ENCODE results near the gene GMCL1.

DNA sequence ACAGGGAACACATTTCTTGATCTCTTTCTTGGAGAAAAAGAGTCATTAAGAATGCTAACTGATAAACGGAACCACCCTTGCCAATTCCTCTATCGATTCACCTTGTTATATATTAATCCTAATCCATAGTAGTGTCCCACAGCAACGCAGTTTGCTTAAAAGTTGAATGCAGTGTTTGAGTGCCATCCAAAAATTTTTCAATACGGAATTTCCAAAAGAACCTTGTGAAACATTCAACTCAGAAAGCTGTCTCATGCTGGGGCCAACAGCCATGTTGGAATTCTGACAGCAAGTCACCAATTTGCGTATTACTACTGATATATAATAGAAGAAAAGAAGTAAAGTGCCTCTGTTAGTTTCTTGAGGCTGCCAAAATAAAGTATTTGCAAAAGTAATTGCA is 45.2 kb upstream of the GMCL1 start:
- TF ChIP-seq, protein P1, sequence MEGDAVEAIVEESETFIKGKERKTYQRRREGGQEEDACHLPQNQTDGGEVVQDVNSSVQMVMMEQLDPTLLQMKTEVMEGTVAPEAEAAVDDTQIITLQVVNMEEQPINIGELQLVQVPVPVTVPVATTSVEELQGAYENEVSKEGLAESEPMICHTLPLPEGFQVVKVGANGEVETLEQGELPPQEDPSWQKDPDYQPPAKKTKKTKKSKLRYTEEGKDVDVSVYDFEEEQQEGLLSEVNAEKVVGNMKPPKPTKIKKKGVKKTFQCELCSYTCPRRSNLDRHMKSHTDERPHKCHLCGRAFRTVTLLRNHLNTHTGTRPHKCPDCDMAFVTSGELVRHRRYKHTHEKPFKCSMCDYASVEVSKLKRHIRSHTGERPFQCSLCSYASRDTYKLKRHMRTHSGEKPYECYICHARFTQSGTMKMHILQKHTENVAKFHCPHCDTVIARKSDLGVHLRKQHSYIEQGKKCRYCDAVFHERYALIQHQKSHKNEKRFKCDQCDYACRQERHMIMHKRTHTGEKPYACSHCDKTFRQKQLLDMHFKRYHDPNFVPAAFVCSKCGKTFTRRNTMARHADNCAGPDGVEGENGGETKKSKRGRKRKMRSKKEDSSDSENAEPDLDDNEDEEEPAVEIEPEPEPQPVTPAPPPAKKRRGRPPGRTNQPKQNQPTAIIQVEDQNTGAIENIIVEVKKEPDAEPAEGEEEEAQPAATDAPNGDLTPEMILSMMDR (IDR thresholded peaks at IDR 0.05) = no peak
- no peak for TF ChIP-seq POLR2AphosphoS5 (IDR thresholded peaks at IDR 0.05)
- TF ChIP-seq POLR2A (IDR thresholded peaks at IDR 0.05) = no peak
- TF ChIP-seq EP300 (IDR thresholded peaks at IDR 0.05) = no peak

Data from sigmoid colon (tissue), 4 donors.